ENCODE results near the gene RNF115. TPM values are rescaled to one million over a fixed set of nuclear protein-coding genes. Genes with fewer than 3 reads are reported as not detected.

RNF115 gene
- total and polyA plus RNA-seq, 9 donors, result 7.8 to 27.9 (median 12.2) TPM

GRCh38 chr1:145757420-145757819 lies 66.5 kb downstream of the RNF115 start:
- H3K4me1 ChIP-seq (ENCODE audit: insufficient read depth), result no peaks in the 10 kb centered on the region
- no peaks in the 10 kb centered on the region for H3K27me3 ChIP-seq
- 82 to 90% (median 84%) methylated on average over 2 of the region's 2 CpGs for WGBS, 3 donors
- DNase-seq, result no peak
- H3K27ac ChIP-seq, result no peak overlapping the region
- no peaks in the 10 kb centered on the region for H3K9me3 ChIP-seq
- intact Hi-C loops (cut with DNase I), result no loop called here
- no peak for TF ChIP-seq POLR2A (IDR thresholded peaks at IDR 0.05)
- TF ChIP-seq CTCF (IDR thresholded peaks at IDR 0.05), result no peak
- TF ChIP-seq EP300 (IDR thresholded peaks at IDR 0.05), result no peak
- H3K4me3 ChIP-seq, result no peak overlapping the region
- H3K36me3 ChIP-seq, result no peaks in the 10 kb centered on the region

- Histone ChIP-seq H3K4me3 (no peak overlapping the region), H3K27ac (no peak overlapping the region), H3K4me1 (ENCODE audit: insufficient read depth) (no peaks in the 10 kb centered on the region), H3K27me3 (no peaks in the 10 kb centered on the region), H3K36me3 (no peaks in the 10 kb centered on the region), H3K9me3 (no peaks in the 10 kb centered on the region)
- intact Hi-C loops (cut with DNase I), result no loop called here
- WGBS, 3 donors, result 62 to 72% (median 63%) methylated on average over 5 of the region's 5 CpGs
- no peak for DNase-seq
- TF ChIP-seq CTCF (IDR thresholded peaks at IDR 0.05) (no peak), EP300 (IDR thresholded peaks at IDR 0.05) (no peak), POLR2A (IDR thresholded peaks at IDR 0.05) (no peak)
These were observed 72.3 kb downstream of the RNF115 start for GRCh38 chr1:145751491-145752037.

- DNase-seq, result no peak
- Histone ChIP-seq H3K4me1 (ENCODE audit: insufficient read depth) (no peaks in the 10 kb centered on the region), H3K27ac (no peak overlapping the region), H3K27me3 (no peaks in the 10 kb centered on the region), H3K9me3 (no peaks in the 10 kb centered on the region), H3K4me3 (no peak overlapping the region), H3K36me3 (no peaks in the 10 kb centered on the region)
- no peak for TF ChIP-seq POLR2A (IDR thresholded peaks at IDR 0.05)
- no peak for TF ChIP-seq CTCF (IDR thresholded peaks at IDR 0.05)
- TF ChIP-seq EP300 (IDR thresholded peaks at IDR 0.05), result no peak
- 80 to 81% (median 80%) methylated on average over 5 of the region's 5 CpGs for WGBS, 3 donors
- intact Hi-C loops (cut with DNase I), result no loop called here
These were observed 73.5 kb downstream of the RNF115 start for GRCh38 chr1:145750426-145750825.

- Histone ChIP-seq H3K27me3 (no peaks in the 10 kb centered on the region), H3K4me1 (ENCODE audit: insufficient read depth) (no peaks in the 10 kb centered on the region), H3K27ac (no peak overlapping the region), H3K4me3 (no peak overlapping the region), H3K9me3 (no peaks in the 10 kb centered on the region), H3K36me3 (no peaks in the 10 kb centered on the region)
- TF ChIP-seq POLR2A (IDR thresholded peaks at IDR 0.05) (no peak), CTCF (IDR thresholded peaks at IDR 0.05) (no peak), EP300 (IDR thresholded peaks at IDR 0.05) (no peak)
- DNase-seq, result no peak
- 91 to 96% (median 92%) methylated on average over 9 of the region's 9 CpGs for WGBS, 3 donors
- intact Hi-C loops (cut with DNase I), result no loop called here
These were observed 76.3 kb downstream of the RNF115 start for GRCh38 chr1:145747398-145748247.

Measured in ovary (tissue), 9 donors.